NCI-H1436 (cell line): Measurements from ENCODE around the gene TMEM150C.
"Not testable (repeated sequence)": the region's sequence is repeated elsewhere in the genome, so short reads cannot be mapped to it uniquely, and the experiment has no call there.

Experiments used
- DNase-seq: peaks from one replicate; lab custom pipeline; 2025; lab: John Stamatoyannopoulos, UW

Gene TMEM150C

DNA sequence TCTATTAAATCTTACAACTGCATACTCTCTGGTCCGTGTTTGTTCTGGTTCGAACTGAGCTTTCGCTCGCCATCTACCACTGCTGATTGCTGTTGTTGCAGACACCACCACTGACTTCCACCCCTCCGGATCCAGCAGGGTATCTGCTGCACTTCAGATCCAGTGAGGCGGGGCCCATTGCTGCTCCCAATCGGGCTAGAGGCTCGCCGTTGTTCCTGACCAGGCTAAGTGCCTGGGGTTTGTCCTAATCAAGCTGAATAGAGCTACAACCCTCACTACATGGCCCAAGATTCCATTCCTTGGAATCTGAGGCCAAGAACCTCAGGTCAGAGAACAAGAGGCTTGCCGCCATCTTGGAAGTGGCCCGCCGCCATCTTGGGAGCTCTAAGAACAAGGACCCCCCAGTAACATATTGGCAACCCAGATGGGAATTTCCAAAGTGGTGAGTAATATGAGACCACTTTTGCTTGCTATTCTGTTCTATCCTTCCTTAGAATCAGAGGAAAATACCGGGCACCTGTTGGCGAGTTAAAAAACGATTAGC, 88.1 kb downstream of the TMEM150C start:
- no peak for DNase-seq

- not testable (repeated sequence) for DNase-seq
Measured at GRCh38 chr4:82473080-82473479, 88.7 kb downstream of the TMEM150C start.

- DNase-seq = no peak
Measured at GRCh38 chr4:82469791-82470345, 91.9 kb downstream of the TMEM150C start.

DNA sequence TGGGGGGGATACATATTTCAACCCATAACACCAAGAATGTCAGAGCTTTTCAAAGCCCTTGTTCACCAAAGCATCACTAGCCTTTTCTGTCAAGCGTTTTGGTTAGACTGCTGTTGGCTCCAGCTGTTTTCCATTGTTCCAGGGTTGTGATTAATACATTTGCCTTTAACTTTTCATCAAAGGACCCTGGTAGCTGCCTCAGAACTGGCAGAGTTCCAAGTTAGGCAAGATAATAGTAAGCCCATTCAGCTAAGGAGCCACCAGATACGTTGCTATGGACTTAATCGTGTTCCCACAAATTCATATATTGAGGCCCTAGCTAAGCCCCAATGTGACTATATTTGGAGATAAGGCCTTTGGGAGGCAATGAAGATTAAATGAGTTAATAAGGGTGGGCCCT, 94.3 kb downstream of the TMEM150C start:
- no peak for DNase-seq

DNA sequence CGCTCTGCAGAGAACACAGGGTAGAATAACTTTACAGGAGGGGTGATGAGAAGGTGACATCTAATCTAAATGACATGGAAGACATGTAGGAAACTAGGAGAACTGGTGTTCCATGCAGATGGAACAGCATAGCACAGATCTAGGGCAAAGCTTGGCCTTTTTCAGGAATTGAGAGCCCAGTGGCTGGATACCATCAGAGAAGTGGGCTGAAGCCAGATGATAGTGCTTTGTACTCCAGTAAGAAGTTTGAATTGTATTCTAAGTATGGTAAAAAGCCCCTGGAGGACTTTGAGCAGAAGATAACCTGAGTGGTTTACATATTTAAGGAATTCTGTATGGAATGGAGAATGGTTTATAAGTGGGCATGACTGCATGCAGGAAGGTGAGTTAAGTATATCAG, 98.6 kb downstream of the TMEM150C start:
- no peak for DNase-seq

- DNase-seq = peak; percentile 83
Measured at GRCh38 chr4:82462415-82462831, 99.4 kb downstream of the TMEM150C start.

DNA sequence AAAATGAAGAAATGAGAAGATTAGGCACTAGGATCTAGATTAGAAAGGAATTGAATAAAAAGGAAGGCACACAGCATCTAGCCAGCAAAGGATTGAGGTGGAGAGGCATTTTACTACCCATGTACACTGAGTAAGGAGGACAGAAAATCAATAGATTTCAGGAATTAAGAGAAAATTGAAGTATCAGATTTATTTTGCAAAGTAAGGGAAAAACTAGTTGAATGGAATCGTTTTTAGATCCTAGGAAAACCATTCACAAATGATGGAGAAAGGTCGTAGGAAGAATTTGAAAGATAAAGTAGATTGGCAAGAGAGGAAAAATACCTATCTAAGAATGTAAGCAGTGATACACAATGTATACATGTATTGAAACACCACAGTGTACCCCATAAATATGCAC, 100.1 kb downstream of the TMEM150C start:
- DNase-seq = no peak

GRCh38 chr4:82458729-82459128, 103.1 kb downstream of the TMEM150C start:
- no peak for DNase-seq

DNA sequence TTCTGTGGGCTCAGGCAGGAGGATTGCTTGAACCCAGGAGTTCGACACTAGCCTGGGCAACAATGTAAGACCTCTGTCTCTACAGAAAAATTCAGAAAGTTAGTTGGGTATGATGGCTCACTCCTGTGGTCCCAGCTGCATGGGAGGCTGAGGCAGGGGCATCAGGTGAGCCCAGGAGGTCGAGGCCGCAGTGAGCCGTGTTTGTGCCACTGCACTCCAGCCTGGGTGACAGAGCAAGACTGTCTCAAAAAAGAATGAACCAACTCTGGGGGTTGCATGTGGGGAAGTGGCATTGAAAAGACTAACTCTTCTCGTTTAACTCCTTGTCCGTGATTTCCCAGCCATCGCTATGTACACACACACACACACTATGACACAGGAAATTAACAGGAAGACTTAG, 104.5 kb downstream of the TMEM150C start:
- DNase-seq = no peak

DNA sequence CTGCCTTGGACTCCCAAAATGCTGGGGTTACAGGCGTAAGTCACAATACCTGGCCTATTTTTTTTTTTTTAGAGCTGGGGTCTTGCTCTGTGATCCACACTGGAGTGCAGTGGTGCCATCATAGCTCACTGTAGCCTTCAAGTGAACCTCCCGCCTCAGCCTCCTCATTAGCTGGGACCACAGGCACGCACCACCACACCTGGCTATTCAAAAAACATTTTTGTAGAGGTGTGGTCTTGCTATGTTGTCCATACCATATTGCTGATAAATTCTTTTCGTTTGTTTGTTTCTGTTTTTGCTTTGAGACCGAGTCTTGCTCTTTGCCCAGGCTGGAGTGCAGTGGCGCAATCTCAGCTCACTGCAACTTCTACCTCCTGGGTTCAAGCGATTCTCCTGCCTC, 109.8 kb downstream of the TMEM150C start:
- DNase-seq = no peak

- no peak for DNase-seq
Measured at GRCh38 chr4:82450966-82451755, 110.6 kb downstream of the TMEM150C start.

DNA sequence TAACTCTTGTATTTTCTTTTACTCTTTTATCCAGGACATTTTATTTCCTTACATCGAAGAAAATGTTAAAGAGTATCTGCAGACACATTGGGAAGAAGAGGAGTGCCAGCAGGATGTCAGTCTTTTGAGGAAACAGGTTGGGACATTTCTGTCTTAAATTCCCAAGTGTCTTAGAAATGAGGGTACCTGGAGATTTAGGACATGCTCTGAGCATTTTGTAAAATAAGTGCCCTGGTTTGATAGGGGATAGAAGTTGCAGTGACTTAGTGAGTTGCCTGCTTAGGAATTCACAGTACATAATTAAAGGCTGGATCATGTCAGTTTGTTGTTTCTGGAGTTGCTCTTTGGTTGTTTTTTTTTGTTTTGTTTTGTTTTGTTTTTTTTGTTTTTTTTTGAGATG, 113.9 kb downstream of the TMEM150C start:
- DNase-seq = no peak

- no peak for DNase-seq
Measured at GRCh38 chr4:82439088-82439487, 122.7 kb downstream of the TMEM150C start.

GRCh38 chr4:82437285-82438005, 124.3 kb downstream of the TMEM150C start:
- no peak for DNase-seq

- DNase-seq = no peak
Measured at GRCh38 chr4:82436780-82437179, 125.0 kb downstream of the TMEM150C start.

GRCh38 chr4:82436130-82436529, 125.7 kb downstream of the TMEM150C start:
- no peak for DNase-seq

DNA sequence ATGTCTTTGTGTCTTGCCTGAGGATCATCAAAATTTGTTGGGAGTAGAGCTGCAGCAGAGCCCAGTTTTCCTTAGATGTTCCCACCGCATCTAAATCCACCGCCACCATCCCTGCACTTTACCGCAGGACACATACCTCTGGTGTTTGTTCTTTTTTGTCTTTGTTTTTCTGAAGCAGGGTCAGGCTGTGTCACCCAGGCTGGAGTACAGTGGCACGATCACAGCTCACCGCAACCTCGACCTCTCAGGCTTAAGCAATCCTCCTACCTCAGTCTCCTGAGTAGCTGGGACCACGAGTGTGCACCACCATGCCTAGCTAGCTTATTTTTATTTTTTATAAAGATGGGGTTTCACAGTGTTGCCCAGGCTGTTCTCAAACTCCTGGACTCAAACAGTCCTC, 126.8 kb downstream of the TMEM150C start:
- DNase-seq = no peak

GRCh38 chr4:82433791-82434190, 128.0 kb downstream of the TMEM150C start:
- DNase-seq = no peak
